ENCODE measurements around the gene ATF7IP2. TPM values are rescaled to one million over a fixed set of nuclear protein-coding genes. Genes with fewer than 3 reads are reported as not detected.

The ATF7IP2 gene
- total and polyA plus RNA-seq, 2 of the 13 experiments (the other 11 are each of a cell fraction or from before 2014, with no cell fraction given), result 117 to 217 TPM

DNA sequence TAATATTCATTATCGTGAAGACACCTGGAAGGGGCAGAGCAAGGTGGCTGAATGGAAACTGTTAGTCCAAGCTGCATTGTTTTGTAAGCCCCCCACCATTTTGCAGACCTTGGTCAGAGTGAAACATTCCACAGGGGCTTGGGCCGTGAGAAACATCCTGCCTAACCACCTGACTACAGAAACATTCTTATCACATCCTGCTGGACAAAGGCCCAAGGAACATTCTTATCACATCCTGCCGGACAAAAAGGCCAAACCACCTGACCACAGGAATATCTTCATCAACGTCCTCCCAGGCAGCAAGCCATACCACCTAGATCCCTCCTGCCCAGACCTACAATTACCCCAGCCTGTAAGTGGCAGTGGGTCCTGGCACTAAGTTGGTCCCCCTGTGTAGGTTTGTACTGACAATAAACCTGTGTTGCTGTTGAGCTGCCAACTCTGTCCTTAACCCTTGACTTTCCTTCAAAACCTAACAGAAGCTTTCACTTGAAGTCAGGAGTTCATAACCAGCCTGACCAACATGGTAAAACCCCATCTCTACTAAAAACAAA lies 19.6 kb downstream of the ATF7IP2 start (continued):
- TF ChIP-seq, protein P1, sequence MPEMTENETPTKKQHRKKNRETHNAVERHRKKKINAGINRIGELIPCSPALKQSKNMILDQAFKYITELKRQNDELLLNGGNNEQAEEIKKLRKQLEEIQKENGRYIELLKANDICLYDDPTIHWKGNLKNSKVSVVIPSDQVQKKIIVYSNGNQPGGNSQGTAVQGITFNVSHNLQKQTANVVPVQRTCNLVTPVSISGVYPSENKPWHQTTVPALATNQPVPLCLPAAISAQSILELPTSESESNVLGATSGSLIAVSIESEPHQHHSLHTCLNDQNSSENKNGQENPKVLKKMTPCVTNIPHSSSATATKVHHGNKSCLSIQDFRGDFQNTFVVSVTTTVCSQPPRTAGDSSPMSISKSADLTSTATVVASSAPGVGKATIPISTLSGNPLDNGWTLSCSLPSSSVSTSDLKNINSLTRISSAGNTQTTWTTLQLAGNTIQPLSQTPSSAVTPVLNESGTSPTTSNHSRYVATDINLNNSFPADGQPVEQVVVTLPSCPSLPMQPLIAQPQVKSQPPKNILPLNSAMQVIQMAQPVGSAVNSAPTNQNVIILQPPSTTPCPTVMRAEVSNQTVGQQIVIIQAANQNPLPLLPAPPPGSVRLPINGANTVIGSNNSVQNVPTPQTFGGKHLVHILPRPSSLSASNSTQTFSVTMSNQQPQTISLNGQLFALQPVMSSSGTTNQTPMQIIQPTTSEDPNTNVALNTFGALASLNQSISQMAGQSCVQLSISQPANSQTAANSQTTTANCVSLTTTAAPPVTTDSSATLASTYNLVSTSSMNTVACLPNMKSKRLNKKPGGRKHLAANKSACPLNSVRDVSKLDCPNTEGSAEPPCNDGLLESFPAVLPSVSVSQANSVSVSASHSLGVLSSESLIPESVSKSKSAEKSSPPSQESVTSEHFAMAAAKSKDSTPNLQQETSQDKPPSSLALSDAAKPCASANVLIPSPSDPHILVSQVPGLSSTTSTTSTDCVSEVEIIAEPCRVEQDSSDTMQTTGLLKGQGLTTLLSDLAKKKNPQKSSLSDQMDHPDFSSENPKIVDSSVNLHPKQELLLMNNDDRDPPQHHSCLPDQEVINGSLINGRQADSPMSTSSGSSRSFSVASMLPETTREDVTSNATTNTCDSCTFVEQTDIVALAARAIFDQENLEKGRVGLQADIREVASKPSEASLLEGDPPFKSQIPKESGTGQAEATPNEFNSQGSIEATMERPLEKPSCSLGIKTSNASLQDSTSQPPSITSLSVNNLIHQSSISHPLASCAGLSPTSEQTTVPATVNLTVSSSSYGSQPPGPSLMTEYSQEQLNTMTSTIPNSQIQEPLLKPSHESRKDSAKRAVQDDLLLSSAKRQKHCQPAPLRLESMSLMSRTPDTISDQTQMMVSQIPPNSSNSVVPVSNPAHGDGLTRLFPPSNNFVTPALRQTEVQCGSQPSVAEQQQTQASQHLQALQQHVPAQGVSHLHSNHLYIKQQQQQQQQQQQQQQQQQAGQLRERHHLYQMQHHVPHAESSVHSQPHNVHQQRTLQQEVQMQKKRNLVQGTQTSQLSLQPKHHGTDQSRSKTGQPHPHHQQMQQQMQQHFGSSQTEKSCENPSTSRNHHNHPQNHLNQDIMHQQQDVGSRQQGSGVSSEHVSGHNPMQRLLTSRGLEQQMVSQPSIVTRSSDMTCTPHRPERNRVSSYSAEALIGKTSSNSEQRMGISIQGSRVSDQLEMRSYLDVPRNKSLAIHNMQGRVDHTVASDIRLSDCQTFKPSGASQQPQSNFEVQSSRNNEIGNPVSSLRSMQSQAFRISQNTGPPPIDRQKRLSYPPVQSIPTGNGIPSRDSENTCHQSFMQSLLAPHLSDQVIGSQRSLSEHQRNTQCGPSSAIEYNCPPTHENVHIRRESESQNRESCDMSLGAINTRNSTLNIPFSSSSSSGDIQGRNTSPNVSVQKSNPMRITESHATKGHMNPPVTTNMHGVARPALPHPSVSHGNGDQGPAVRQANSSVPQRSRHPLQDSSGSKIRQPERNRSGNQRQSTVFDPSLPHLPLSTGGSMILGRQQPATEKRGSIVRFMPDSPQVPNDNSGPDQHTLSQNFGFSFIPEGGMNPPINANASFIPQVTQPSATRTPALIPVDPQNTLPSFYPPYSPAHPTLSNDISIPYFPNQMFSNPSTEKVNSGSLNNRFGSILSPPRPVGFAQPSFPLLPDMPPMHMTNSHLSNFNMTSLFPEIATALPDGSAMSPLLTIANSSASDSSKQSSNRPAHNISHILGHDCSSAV (CRISPR knock-in tag; IDR thresholded peaks at IDR 0.05; ENCODE audit: borderline replicate concordance), result no peak
- no peak for TF ChIP-seq CHD2 (IDR thresholded peaks at IDR 0.05; ENCODE audit: low read depth, low read length)
- no peak for TF ChIP-seq KLF13 (CRISPR knock-in tag; IDR thresholded peaks at IDR 0.05)
- TF ChIP-seq, protein P2, sequence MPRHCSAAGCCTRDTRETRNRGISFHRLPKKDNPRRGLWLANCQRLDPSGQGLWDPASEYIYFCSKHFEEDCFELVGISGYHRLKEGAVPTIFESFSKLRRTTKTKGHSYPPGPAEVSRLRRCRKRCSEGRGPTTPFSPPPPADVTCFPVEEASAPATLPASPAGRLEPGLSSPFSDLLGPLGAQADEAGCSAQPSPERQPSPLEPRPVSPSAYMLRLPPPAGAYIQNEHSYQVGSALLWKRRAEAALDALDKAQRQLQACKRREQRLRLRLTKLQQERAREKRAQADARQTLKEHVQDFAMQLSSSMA (CRISPR knock-in tag; IDR thresholded peaks at IDR 0.05), result 0 out of 2 replicates have a peak, but pooled peaks have one; percentile 68
- TF ChIP-seq ZNF878 (CRISPR knock-in tag; IDR thresholded peaks at IDR 0.05), result 0 out of 2 replicates have a peak, but pooled peaks have one; percentile 58
- TF ChIP-seq, protein P3, sequence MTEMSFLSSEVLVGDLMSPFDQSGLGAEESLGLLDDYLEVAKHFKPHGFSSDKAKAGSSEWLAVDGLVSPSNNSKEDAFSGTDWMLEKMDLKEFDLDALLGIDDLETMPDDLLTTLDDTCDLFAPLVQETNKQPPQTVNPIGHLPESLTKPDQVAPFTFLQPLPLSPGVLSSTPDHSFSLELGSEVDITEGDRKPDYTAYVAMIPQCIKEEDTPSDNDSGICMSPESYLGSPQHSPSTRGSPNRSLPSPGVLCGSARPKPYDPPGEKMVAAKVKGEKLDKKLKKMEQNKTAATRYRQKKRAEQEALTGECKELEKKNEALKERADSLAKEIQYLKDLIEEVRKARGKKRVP (CRISPR knock-in tag; IDR thresholded peaks at IDR 0.05), result no peak
- TF ChIP-seq, protein P4, sequence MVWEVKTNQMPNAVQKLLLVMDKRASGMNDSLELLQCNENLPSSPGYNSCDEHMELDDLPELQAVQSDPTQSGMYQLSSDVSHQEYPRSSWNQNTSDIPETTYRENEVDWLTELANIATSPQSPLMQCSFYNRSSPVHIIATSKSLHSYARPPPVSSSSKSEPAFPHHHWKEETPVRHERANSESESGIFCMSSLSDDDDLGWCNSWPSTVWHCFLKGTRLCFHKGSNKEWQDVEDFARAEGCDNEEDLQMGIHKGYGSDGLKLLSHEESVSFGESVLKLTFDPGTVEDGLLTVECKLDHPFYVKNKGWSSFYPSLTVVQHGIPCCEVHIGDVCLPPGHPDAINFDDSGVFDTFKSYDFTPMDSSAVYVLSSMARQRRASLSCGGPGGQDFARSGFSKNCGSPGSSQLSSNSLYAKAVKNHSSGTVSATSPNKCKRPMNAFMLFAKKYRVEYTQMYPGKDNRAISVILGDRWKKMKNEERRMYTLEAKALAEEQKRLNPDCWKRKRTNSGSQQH (CRISPR knock-in tag; IDR thresholded peaks at IDR 0.05; ENCODE audit: low read depth), result 0 out of 2 replicates have a peak, but pooled peaks have one; percentile 53
- TF ChIP-seq ZNF713 (CRISPR knock-in tag; IDR thresholded peaks at IDR 0.05), result no peak
- TF ChIP-seq SAP130 (CRISPR knock-in tag; IDR thresholded peaks at IDR 0.05; ENCODE audit: low read depth), result peak; percentile 61
- TF ChIP-seq PHF8 (CRISPR knock-in tag; IDR thresholded peaks at IDR 0.05), result no peak
- peak; percentile 58; the same call in 1 of the 2 replicates for TF ChIP-seq RARA (CRISPR knock-in tag; IDR thresholded peaks at IDR 0.05)
- TF ChIP-seq PAX8 (CRISPR knock-in tag; IDR thresholded peaks at IDR 0.05; ENCODE audit: borderline replicate concordance), result no peak
- 0 out of 2 replicates have a peak, but pooled peaks have one; percentile 37 for TF ChIP-seq ZBTB38 (CRISPR knock-in tag; IDR thresholded peaks at IDR 0.05)
- no peak for TF ChIP-seq PHF20 (CRISPR knock-in tag; IDR thresholded peaks at IDR 0.05)
- TF ChIP-seq MXD4 (CRISPR knock-in tag; IDR thresholded peaks at IDR 0.05), result no peak
- TF ChIP-seq SSRP1 (CRISPR knock-in tag; IDR thresholded peaks at IDR 0.05), result 0 out of 2 replicates have a peak, but pooled peaks have one; percentile 65
